ENCODE measurements around the gene PGC. TPM values are rescaled to one million over a fixed set of nuclear protein-coding genes. Genes with fewer than 3 reads are reported as not detected.

PGC gene
- total RNA-seq, 2 experiments from 2014 or later = not detected

DNA sequence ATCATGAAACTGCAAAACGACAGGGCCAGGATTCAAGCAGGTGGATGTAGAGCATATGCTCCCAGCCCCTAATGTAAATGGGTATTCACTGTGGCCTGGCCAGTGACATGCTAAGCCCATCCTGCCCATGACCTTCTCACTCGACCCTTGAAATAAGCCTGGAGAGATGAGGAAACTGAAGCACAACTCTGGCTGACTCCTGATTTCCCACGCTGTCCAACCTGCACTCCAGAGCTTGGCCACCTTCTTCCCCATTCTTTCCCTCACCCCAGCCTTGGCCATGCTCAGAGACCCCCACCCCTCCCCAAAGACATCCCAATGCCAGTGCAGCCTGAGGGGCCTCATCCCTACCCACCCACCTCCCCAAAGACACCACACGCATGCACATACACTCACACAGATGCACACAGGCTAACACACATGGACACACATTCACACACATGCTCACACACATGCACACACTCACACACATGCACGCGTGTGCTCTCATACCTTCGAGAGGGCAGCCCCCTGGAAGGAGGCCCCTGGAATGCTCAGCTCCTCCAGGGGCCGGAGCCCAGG lies 24.1 kb downstream of the PGC start:
- POLR2A ChIA-PET = no interaction called here
- CTCF ChIA-PET = interaction anchor here (1.5 to 1.7 kb wide), 2 partner anchors 11 to 17 kb away, joined by 4 read pairs; no protein-coding TSS in a partner anchor

DNA sequence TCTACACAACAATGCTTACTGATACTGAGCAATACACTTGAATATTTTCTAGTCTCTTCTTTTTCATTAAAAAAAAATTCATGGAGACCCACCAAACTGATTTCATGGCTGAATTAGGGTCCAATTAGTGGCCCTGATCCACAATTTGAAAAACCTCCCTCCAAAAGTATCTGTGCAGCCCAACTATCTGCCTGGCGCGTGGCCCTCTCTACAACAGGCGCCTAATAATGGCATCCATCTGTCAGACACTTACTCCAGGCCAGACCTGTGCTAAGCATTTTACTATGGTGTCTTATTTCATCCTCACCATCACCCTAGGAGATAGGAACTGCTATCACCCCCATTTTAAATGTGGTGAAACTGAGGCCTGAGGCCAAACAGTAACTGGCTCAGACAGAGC lies 25.8 kb downstream of the PGC start:
- CTCF ChIA-PET = interaction anchor here (1.3 kb wide), 1 partner anchor 54 kb away, joined by 3 read pairs; no protein-coding TSS in a partner anchor
- POLR2A ChIA-PET = no interaction called here

DNA sequence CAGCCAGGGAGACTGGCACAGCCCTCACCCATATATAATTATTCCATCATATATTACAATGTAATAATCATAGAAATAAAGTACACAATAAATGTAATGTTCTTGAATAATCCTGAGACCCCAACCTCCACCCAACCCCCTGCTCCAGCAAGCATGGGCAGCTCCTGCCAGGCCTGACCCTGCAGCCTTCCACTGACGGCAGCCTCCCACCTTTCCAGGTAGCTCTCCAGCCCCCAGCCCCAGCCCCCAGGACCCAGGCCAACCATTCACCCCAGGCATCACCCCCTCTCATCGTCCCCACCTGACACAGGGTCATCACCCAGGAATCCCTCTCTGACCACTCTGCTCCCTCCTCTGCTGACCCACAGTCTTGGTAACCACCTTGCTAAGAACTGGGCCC lies 26.4 kb downstream of the PGC start:
- ChIA-PET POLR2A (no interaction called here), CTCF (interaction anchor here (1.3 kb wide), 1 partner anchor 15 kb away, joined by 3 read pairs; no protein-coding TSS in a partner anchor)

DNA sequence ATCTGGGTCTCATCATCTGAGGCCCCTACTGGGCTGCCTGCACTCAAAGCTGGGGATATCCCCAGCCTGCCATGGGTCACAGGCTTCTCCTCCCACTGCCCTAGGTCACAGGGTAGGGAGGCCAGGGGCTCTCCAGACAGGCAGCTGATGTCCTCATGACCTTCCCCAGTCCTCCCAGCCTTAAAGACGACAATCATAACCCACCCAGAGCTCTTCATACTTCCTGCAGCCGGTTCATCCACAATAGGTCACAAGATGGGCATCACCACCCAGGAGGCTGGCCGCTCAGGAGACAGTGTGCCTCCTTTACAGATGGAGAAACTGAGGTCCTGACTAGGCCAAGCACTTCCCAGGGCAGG lies 27.0 kb downstream of the PGC start:
- CTCF ChIA-PET = interaction anchor here (1.3 kb wide), 1 partner anchor 14 kb away, joined by 3 read pairs; no protein-coding TSS in a partner anchor
- POLR2A ChIA-PET = no interaction called here

DNA sequence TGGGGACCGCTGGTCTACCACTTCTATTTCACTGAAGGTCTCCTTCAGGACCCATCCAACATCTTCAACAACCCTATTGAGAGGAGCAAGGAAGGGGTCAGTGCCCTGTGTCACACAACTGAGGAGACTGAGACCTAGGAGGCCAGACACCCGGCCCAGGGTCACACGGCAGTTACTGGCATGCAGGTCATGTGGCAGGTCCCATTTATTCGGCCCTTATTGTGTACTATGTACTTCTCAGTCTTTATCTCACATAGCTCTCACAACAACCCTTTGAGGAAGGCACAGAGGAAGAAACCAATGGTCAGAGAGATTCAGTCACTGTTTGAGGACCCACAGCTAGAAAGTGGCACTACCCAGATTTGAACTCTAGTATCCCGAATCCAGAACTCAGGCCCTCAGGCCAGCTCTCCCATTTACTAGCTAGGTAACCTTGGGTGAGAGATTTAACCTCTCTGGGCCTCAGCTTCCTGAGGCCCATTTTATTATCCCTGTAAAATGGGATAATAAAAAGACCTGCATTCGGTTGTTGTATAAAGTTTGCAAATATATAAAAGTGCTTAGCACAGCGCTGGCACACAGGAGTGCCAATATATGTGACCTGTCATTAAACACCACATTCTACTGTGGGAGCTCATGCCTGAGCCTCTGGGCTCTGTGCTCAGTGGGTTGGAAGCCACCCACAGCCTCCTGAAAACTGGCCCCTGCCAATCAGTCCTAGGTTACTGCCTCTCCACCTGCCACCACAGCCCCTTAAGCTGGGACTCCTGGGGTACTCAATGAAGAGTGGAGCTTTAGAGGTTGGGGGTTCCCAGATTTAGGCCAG lies 27.5 kb downstream of the PGC start:
- ChIA-PET CTCF (interaction anchor here (1.3 kb wide), 1 partner anchor 14 kb away, joined by 3 read pairs; no protein-coding TSS in a partner anchor), POLR2A (no interaction called here)

DNA sequence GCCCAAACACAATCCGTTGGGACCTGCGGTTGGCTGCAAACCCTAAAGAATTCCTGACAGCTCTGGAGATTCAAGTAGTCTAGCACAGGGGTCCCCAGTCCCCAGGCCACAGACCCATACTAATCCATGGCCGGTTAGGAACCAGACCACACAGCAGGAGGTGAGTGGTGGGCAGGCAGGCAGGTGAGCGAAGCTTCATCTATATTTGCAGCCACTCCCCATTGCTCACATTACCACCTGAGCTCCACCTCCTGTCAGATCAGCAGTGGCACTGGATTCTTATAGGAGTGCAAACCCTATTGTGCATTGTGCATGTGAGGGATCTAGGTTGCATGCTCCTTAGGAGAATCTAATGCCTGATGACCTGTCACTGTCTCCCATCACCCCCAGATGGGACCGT lies 28.4 kb downstream of the PGC start:
- CTCF ChIA-PET = no interaction called here
- POLR2A ChIA-PET = no interaction called here

DNA sequence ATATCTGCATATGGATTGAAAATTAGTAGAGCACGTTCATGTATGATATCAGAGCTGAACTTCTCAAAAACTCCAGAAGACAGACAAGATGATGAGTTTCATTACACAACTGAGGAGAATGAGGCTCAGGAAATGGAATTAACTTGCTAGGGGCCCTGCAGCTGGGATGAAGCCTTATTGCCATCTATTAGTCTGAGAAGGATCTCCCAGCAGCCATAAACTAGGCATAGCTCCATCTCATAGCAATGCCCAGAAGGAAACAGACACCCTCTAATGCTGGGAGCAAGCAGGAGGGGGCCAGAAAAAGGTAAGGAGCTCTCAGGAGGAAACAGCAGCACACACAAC lies 29.8 kb downstream of the PGC start:
- POLR2A ChIA-PET = interaction anchor here (1.8 kb wide), 1 partner anchor 9 kb away, joined by 5 read pairs; no protein-coding TSS in a partner anchor
- CTCF ChIA-PET = no interaction called here

DNA sequence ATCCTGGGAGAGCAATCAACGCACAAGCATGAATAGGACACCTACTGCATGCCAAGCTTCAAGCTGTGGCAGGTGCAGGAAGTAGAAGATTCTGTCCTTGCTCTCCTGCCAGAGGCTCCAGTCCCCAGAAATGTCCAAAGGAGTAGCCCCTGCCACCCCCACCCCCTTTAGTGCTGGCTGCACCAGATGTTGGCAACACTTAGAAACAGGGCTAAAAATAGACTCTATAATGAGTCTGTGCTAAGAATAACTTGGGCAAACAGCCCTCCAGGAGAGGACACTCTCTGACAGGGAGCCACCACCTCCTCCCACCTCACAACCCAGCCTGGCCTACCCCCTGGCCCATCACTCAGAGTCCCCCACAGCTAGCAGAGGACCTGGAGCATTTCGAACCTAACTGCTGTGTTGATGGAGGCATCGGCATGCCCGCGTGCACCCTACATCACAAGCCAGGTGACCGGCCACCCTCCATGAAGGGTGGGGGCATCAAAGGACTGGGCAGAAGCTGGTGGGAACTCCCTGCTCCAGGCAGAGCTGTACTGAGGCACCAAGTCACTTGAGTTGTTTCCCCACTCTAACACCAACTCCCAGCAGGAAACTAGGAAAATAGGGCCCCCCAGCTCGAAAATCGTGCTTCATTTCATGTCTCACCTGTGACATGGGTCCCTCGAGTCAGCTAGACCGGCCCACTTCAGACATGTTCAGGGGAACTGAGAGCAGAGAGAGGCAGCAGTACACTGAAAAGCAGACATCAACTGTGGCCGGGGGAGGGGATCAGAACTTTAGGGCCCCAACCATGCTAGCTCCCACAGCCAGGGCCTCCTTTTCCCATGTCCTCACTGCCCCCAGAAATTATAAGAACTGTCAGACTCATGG lies 30.4 kb downstream of the PGC start:
- ChIA-PET CTCF (interaction anchor here (1.9 kb wide), 1 partner anchor 11 kb away, joined by 11 read pairs; no protein-coding TSS in a partner anchor), POLR2A (interaction anchor here (1.8 kb wide), 1 partner anchor 9 kb away, joined by 5 read pairs; no protein-coding TSS in a partner anchor)

DNA sequence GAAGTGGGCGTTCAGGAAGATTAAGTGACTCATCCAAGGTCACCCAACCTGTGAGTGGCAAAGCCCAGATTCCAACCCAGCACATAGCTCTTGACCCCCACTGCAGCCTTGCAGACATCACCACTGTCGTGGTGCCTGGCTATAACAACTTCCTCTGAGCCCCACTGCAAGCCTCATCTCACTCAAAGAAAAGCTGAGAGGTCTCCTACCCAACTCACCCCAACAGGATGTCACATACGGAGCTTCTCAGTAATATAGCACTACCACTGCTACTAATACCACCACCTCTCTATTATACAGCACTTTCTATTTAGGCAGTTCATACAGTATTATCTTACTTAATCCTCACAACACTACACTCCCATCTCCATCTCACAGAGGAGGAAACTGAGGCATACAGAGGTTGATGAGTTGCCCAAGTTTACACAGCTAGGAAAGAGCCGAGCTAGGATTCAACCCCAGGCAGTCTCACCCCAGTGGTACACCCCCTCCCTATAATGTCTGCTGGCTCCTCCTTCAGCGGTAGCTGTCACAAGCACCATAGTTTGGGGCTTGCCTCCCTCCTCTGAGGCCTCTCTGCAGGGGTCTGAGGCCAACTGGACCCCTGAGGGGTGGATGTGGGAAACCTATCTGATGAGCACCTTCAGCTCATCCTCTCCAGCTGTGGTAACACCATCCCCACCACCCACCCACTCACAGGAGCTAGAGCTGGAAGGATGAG lies 31.2 kb downstream of the PGC start:
- CTCF ChIA-PET = interaction anchor here (1.0 to 1.9 kb wide), 3 partner anchors 10 to 33 kb away, joined by 3 to 11 read pairs (median 3); no protein-coding TSS in a partner anchor
- POLR2A ChIA-PET = interaction anchor here (1.8 kb wide), 1 partner anchor 8 kb away, joined by 5 read pairs; no protein-coding TSS in a partner anchor

DNA sequence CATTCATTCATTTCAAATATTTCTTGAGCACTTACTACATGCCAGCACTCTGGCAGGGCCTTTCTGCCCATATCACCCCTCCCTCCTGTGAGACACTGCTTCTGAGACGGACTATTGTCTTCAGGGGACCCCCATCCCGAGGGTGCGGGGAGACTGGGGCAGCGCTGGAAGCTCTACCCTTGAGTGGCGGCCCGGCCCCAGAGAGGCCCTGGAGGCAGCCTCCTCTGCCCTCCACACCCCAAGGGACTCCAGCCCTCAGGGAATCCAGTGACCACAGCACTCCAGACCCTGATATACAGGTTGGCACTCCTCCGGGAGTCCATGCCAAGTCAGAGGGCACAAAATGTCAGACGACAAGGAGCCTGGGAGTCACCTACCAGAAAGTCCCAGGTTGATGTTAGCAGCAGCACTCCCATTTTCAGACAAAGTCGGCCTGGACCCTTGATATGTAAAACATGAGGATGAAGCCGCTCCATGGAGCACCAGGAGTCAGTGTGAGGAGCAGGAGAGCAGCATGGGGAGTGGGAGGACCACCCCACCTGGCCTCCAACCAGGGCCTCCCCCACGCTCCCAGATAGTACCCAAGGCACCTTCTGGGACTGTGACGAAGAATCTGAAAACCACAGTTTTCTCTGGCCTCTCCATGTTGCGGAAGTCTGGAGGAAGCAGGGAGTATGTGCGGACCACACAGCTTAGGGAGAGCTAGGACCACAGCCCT lies 32.5 kb downstream of the PGC start:
- ChIA-PET CTCF (interaction anchor here (1.0 to 2.3 kb wide), 4 partner anchors 9 to 62 kb away, joined by 3 to 11 read pairs (median 4); no protein-coding TSS in a partner anchor), POLR2A (no interaction called here)

DNA sequence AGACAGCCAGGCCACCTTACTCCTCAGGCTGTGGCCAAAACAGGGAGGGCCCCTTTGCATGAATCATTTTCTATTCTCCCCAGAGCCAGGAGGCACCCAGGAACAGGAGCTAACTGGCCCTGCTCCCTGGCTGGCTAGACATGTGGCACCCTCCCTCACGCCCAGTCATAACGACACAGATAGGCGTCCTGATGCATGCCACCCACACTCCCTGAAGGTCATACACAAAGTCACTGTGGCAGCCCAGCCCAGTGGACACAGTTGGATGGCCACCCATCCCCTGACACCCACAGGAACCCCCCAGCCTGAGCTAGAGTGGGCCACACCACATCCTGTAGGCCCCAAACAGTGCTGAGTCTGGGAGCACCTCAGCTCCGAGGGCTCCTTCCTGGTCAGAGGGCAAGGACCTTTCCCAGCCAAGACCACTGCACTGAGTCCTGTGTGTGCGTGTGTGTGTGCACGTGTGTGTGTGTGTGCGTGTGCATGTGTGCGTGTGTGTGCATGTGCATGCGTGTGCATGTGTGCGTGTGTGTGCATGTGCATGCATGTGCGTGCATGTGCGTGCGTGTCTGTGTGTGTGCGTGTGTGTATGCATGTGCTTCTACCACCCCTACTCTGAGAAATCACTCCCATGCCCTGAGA lies 33.4 kb downstream of the PGC start:
- ChIA-PET POLR2A (no interaction called here), CTCF (interaction anchor here (0.5 to 2.3 kb wide), 3 partner anchors 31 to 68 kb away, joined by 4 to 5 read pairs (median 4); no protein-coding TSS in a partner anchor)

DNA sequence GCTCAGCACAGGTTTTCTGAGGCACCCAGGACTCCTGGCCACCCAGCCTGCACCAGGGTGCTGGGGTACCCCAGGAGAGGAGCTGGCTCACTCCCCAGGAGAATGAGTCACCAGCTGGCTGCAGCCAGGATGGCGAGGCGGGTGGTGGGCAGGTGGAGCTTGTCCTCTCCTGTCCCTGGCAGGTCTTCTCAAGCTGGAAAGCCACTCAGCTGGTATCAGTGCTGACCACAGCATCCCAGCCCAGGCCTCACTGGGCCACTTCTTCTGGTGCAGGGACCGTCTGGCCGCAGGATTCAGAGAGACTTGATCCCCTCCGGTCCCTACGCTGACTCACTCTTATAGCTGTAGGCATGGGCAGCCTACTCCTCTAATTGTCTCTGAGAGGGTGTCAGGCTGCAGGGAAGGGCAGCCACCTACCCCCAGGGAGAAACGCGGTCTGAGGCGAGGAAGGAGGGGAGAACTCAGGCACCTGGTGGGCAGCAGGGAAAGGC lies 34.0 kb downstream of the PGC start:
- ChIA-PET CTCF (interaction anchor here (0.5 to 2.3 kb wide), 3 partner anchors 31 to 69 kb away, joined by 4 to 5 read pairs (median 4); no protein-coding TSS in a partner anchor), POLR2A (no interaction called here)

DNA sequence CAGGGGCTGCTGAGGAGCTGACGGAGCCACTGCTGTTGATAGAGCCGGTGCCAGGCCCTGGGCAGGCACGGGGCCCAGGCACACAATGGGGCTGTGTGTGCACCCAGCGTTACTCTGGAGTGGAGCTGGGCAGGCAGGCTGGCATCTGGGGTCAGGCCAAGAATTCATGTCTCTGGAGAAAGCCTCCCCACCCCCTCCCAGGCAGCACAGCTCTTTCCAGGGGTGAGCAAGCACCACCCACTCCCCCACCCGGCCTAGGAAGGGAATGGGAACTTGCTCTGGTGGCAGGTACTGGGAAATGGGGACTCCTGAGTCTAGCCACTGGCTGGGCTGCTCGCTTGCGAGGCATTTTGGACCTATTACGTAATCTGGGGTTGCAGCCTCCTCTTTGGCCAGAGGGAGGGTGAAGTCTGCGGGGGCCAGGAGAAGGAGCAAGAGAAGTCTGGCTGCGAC lies 34.5 kb downstream of the PGC start:
- CTCF ChIA-PET = interaction anchor here (2.3 kb wide), 1 partner anchor 64 kb away, joined by 5 read pairs; no protein-coding TSS in a partner anchor
- POLR2A ChIA-PET = no interaction called here

DNA sequence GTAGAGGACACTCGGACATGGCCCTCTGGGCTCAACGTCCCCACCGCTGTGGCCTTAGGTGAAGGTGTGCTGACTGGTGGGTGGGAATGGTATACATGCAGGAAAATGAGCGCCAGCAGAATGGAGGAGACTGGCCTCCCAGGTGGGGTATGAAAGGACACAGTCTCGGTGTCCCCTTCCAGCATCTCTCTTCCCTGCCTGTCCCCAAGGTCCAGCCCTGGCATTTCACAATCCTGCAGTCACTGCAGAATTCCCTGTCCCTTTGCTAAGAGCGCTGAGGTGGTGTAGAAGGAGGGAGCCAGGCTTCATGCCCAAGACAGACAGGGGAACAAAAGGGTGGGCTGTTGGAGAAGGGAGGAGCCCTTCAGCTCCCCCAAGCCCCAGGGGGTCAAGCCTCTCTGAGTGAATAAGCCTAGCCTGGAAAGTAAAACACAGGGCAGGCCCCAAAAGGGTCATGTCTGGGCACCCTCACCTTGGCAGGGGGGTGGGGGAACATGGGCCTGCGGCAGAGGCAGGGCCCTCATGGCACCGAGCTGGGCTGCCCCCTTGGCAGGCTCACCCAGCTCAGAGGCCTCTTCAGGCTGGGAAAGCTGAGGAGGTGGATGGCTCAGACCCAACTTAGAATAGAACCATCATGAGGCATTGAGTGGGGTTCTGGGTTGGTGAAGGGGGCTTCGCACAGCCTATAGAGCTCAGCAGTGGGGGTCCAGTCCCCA lies 35.7 kb downstream of the PGC start:
- ChIA-PET POLR2A (no interaction called here), CTCF (no interaction called here)

DNA sequence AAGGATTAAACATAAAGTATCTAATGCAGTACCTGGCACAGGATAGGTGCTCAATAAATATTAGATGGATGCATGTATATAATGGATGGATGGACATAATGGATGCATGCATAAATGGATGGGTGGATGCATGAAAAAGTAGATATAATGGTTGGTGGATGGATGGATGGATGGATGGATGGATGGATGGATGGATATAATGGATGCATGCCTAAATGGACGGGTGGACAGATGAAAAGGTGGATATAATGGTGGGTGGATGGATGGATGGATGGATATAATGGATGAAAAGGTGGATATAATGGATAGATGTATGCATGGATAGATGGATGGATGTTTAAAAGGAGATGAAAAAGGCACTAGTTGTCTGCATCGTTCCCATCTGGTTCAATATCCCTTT lies 37.8 kb downstream of the PGC start:
- ChIA-PET POLR2A (no interaction called here), CTCF (interaction anchor here (1.2 kb wide), 1 partner anchor 26 kb away, joined by 3 read pairs; no protein-coding TSS in a partner anchor)

DNA sequence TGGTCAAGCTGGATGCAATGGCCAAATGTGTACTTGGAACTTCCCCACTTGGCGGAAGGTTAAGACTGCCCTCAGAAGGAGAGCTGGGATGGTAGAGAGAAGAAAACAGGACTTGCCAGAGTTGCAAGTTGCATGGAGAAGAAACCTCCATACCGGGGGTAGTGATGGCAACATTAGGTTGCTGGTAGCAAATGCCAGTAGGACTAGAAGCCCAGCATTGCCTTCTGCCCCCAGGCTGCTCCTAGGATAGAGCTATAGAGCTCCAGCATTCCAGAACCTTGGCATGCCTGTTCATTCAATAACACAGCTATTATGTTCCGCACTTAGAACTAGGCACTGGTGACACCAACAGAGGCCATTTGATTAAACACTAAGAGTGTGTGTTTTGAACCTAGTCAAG lies 38.3 kb downstream of the PGC start:
- CTCF ChIA-PET = interaction anchor here (1.2 kb wide), 1 partner anchor 26 kb away, joined by 3 read pairs; no protein-coding TSS in a partner anchor
- POLR2A ChIA-PET = interaction anchor here (0.5 to 1.6 kb wide), 2 partner anchors 8 to 104 kb away, joined by 3 to 5 read pairs; no protein-coding TSS in a partner anchor

All from activated CD8-positive, alpha-beta memory T cell treated with anti-CD3 and anti-CD28 coated beads for 36 hours (primary cell).